ENCODE results near the gene IPO13.

Gene IPO13

GRCh38 chr1:43946236-43947060 lies at the start of gene IPO13:
IPO13 (plus strand) TSS chr1:43946950; CDS start chr1:43947601, 651 bp downstream.
- peak; percentile 95 for DNase-seq

GRCh38 chr1:43898981-43899380 lies 47.8 kb upstream of the IPO13 start:
- DNase-seq, result no peak

- DNase-seq, result no peak
Measured at GRCh38 chr1:43900386-43900785, 46.4 kb upstream of the IPO13 start.

DNA sequence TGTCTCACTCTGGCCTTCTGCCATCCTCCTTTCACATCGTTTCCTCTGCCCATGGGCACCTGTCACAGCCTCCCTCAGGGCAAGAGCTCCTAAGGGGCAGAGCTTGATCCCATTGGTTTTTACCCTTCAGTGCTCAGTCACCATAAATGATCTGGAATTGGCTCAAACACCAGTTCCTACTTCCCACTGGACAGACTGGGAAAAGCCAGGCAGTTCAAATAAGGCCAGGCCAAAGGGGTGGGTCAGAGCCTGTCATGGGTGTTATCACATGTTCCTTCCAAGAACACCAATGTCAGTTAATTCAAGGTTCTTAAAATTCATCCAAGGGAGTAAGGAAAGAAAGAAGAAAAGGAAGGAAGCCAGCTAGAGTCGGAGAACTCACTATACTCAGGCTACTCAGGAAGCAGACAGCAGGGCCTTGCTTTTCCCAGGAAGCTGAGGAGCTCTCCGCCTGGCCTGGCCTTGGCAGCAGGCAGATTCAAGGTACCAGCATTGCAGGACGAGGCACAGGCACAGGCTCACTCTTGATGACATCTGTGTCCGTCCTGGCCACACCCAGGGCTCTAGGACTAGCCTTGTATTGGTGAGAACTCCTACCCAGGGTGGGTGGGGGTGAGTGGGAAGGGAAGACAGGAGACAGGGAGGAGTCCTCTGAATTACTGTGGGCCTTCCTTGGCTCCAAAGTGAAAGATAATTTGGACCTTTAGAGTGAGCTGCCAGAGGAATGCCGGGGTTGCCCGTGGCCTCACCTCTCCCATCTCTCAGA lies 45.4 kb upstream of the IPO13 start:
- no peak for DNase-seq

GRCh38 chr1:43902058-43902831 lies 44.5 kb upstream of the IPO13 start:
- DNase-seq, result no peak

- no peak for DNase-seq
Measured at GRCh38 chr1:43904660-43905551, 41.8 kb upstream of the IPO13 start.

DNA sequence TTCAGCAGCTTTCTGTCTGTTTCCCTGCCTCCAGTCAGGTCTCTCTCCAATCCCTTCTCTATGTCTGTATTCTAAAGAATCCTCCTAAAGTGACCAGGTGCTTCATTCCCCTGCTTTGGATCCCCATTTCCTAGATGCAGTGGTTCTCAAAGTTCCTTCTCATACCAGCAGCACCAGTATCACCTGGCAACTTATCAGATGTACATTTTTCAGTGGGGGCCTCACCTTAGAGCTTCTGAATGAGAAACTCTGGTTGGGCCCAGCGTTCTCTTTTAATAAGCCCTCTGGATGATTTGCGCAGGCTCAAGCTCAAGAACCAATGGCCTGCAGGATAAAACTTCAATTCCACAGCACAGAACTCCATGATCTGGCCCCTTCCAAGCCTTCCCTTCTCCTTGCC lies 38.5 kb upstream of the IPO13 start:
- DNase-seq, result no peak

DNA sequence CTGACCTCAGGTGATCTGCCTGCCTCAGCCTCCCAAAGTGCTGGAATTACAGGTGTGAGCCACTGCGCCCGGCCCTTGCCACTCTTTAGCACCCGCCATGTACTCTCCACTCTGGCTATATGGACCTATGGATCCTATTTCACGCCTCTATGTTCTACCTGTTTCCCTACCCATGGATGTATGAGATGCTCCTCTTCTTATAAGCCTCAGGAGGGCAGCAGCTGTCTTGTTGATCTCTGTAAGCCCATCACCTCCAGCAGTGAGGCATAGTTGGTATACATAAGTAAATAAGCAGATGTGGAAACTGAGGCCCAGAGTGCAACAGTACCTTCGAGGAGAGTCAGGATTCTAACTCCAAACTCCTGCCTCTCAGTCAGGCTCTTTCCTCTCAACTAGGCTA lies 37.9 kb upstream of the IPO13 start:
- no peak for DNase-seq

GRCh38 chr1:43910343-43910742 lies 36.4 kb upstream of the IPO13 start:
- DNase-seq, result no peak

- DNase-seq, result no peak
Measured at GRCh38 chr1:43912607-43913006, 34.1 kb upstream of the IPO13 start.

GRCh38 chr1:43913051-43913501 lies 33.7 kb upstream of the IPO13 start:
- DNase-seq, result no peak

GRCh38 chr1:43913666-43914360 lies 32.9 kb upstream of the IPO13 start:
- no peak for DNase-seq

GRCh38 chr1:43914576-43915525 lies 31.9 kb upstream of the IPO13 start:
- DNase-seq, result no peak

- no peak for DNase-seq
Measured at GRCh38 chr1:43919906-43920305, 26.8 kb upstream of the IPO13 start.

DNA sequence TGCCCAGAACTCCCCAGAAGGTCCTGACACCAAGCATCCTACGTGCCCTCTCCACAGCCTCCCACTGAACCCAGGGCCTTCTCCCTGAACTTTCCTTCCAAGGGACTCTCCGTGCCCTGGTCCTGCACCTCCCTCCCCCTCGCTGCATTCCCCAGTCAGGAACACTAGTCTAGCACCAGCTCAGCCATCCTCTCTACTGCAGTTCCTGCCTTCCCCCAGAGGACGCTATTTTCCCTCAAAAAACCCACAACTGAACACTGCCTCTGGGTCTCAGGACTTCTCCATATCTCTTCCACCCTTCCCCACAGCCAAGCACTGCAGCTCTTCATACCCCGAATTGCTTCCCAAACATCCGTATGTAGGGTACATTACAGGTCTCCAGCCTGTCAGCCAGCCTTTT lies 25.7 kb upstream of the IPO13 start:
- no peak for DNase-seq

GRCh38 chr1:43924516-43924915 lies 22.2 kb upstream of the IPO13 start:
- DNase-seq, result no peak

- DNase-seq, result no peak
Measured at GRCh38 chr1:43925846-43926245, 20.9 kb upstream of the IPO13 start.

DNA sequence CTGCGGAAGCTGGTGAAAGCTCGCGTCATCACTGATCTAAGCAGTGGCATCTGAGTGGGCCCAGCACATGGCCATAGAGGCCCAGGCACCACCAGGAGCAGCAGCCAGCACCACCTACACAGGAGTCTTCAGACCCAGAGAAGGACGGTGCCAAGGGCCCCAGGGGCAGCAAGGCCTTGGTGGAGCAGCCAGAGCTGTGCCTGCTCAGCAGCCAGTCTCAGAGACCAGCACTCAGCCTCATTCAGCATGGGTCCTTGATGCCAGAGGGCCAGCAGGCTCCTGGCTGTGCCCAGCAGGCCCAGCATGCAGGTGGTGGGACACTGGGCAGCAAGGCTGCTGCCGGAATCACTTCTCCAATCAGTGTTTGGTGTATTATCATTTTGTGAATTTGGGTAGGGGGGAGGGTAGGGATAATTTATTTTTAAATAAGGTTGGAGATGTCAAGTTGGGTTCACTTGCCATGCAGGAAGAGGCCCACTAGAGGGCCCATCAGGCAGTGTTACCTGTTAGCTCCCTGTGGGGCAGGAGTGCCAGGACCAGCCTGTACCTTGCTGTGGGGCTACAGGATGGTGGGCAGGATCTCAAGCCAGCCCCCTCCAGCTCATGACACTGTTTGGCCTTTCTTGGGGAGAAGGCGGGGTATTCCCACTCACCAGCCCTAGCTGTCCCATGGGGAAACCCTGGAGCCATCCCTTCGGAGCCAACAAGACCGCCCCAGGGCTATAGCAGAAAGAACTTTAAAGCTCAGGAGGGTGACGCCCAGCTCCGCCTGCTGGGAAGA lies 16.4 kb upstream of the IPO13 start:
- peak in 1 of 2 donors; percentile 28 for DNase-seq

DNA sequence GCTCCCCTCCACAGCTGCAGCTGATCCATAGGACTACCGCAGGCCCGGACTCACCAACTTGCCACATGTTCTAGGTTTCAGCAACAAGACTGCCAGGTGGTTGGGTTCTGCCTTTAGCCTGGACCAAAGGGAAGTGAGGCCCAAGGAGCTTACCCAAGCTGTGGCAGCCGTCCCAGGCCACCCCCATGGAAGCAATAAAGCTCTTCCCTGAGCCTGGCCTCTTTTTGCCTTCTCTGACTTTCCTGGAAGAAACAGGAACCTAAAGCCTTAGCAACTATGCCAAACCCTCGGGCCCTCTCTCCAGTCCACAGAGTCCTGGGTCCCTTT lies 15.8 kb upstream of the IPO13 start:
- no peak for DNase-seq

Data from stimulated activated CD4-positive, alpha-beta T cell treated with anti-CD3 and anti-CD28 coated beads, Interleukin-2, amount 100 ng/mL, for 24 hours (primary cell).